HepG2 (cell line): ENCODE data around the gene WLS. TPM values are rescaled to one million over a fixed set of nuclear protein-coding genes. Genes with fewer than 3 reads are reported as not detected.

Source experiments
- ATAC-seq: fragments of 200-7000 bp; cut with Tn5 transposase; 3 replicates; pipeline ENCODE4 v1.9.1; 2020; ENCODE audit warnings: mild to moderate bottlenecking, moderate library complexity
- BruUV-seq: library from RNA; stranded (reverse); fragments of 400-500 nt; replicated peaks from 2 replicates; lab custom pipeline; 2021; lab: Mats Ljungman, UMichigan
- CTCF ChIA-PET: fragments of 300-600 bp; formaldehyde crosslinking; extraction: SDS; loops from one replicate; lab custom pipeline; 2021; ENCODE audit warnings: low total read pairs, inconsistent platforms, low intra/inter-chr PET ratio; lab: Yijun Ruan, JAX
- POLR2A ChIA-PET: fragments of 350-600 bp; sonication (Branson Sonifier 250); formaldehyde crosslinking; loops from one replicate; lab custom pipeline; 2020; ENCODE audit warnings: antibody characterized with exemption, inconsistent platforms; lab: Yijun Ruan, JAX
- DNase-seq: peaks from one replicate; pipeline ENCODE4 v3.0.0-alpha.2; 2015; ENCODE audit warnings: low spot score
- FAIRE-seq: peaks from 3 replicates; lab custom pipeline; 2011; peaks lifted over from hg19 to GRCh38; lab: Jason Lieb, UNC
- H2AFZ ChIP-seq: one replicate; pipeline ENCODE4 v1.6.1; 2011; ENCODE audit warnings: low read length, inconsistent platforms
- H3K27ac ChIP-seq: fragments of 300-600 bp; 3 replicates; pipeline ENCODE4 v1.8.0; 2011; ENCODE audit warnings: mixed run types, mild to moderate bottlenecking, mixed read lengths, low read length, inconsistent platforms; ENCODE audit not compliant: insufficient read depth; ENCODE audit errors: extremely low read length
- H3K27me3 ChIP-seq, 2 experiments: fragments of 200-600 bp in 1 of 2; 2 replicates in 1 of 2; 3 replicates in 1 of 2; pipeline versions ENCODE4 v1.6.0 to v1.8.0; 2011; ENCODE audit warnings: low read length in 2 of 2, mild to moderate bottlenecking in 2 of 2, moderate library complexity in 2 of 2, inconsistent platforms in 1 of 2; ENCODE audit not compliant: insufficient read depth in 2 of 2, control insufficient read depth in 1 of 2
- H3K36me3 ChIP-seq, 2 experiments: fragments of 200-600 bp in 1 of 2; replicated peaks in 1 of 2; 2 replicates in 1 of 2; 3 replicates in 1 of 2; pipeline versions ENCODE4 v1.5.1 to v1.8.0; 2011; ENCODE audit warnings: low read length in 2 of 2, inconsistent platforms in 1 of 2; ENCODE audit not compliant: insufficient read depth in 2 of 2, control insufficient read depth in 1 of 2
- H3K4me1 ChIP-seq: 2 replicates; pipeline ENCODE4 v1.5.1; 2012; ENCODE audit warnings: low read length, inconsistent platforms; ENCODE audit not compliant: insufficient read depth
- H3K4me2 ChIP-seq: 2 replicates; pipeline ENCODE4 v1.6.0; 2011; ENCODE audit warnings: low read depth, low read length, inconsistent platforms
- H3K4me3 ChIP-seq, 3 experiments: fragments of 200-600 bp in 1 of 3; sonication (generic), shearing (Covaris generic) in 1 of 3; replicated peaks in 1 of 3; 2 replicates each; pipeline ENCODE4 v1.5.1; 2011 to 2016; ENCODE audit warnings: low read length in 3 of 3, inconsistent platforms in 2 of 3, low read depth in 2 of 3, mild to moderate bottlenecking in 2 of 3, control low read depth in 1 of 3, mixed read lengths in 1 of 3; ENCODE audit not compliant: insufficient read depth in 1 of 3
- H3K79me2 ChIP-seq: one replicate; pipeline ENCODE4 v1.6.1; 2011; ENCODE audit warnings: low read length, inconsistent platforms; ENCODE audit not compliant: insufficient read depth
- H3K9ac ChIP-seq: 2 replicates; pipeline ENCODE4 v1.6.0; 2011; ENCODE audit warnings: mild to moderate bottlenecking, low read depth, low read length, inconsistent platforms; ENCODE audit not compliant: insufficient read depth
- H3K9me3 ChIP-seq: 2 replicates; pipeline ENCODE4 v1.5.1; 2012; ENCODE audit warnings: mild to moderate bottlenecking, low read length
- H4K20me1 ChIP-seq: 2 replicates; pipeline ENCODE4 v1.6.0; 2011; ENCODE audit warnings: inconsistent platforms, mild to moderate bottlenecking, low read length, moderate library complexity; ENCODE audit not compliant: insufficient read depth
- BCL6 ChIP-seq: IDR thresholded peaks from 2 replicates; pipeline ENCODE4 v1.6.1; 2016; ENCODE audit warnings: missing genetic modification reagents, missing compliant biosample characterization
- HMG20B ChIP-seq: conservative IDR thresholded peaks from 2 replicates; pipeline ENCODE4 v1.6.1; 2016; ENCODE audit warnings: missing genetic modification reagents, missing compliant biosample characterization
- NR2F1 ChIP-seq, 2 experiments: fragments of 450-650 bp in 1 of 2; formaldehyde crosslinking in 1 of 2; IDR thresholded peaks; 2 replicates each; pipeline versions ENCODE4 v1.5.0 to v1.6.1; 2016 to 2020; ENCODE audit warnings: mild to moderate bottlenecking in 1 of 2, missing compliant biosample characterization in 1 of 2, missing genetic modification reagents in 1 of 2, moderate library complexity in 1 of 2
- ZNF225 ChIP-seq: sonication (generic); formaldehyde crosslinking; IDR thresholded peaks from 2 replicates; pipeline ENCODE4 v1.4.0; 2020; ENCODE audit warnings: mild to moderate bottlenecking, missing genetic modification reagents
- WGBS: methylation state at CpG from one replicate; pipeline ENCODE4 v1.1.6; 2017; ENCODE audit warnings: low lambda C conversion rate; 5-methylcytosine and 5-hydroxymethylcytosine counted together
- in situ Hi-C: cut with HindIII; loops from 2 replicates; pipeline ENCODE4 v1.10.0; 2017; ENCODE audit warnings: low pct_unique_long_range_greater_than_20kb; ENCODE audit not compliant: extremely low pct_ligation_motif_present
- intact Hi-C: fragments of 100-400 bp; cut with micrococcal nuclease; formaldehyde crosslinking; loops from one replicate; pipeline ENCODE4 v1.10.0; 2022; ENCODE audit not compliant: unreplicated experiment
- microRNA counts: library from miRNA; unstranded; fragments of <30 nt; microRNA quantifications from one replicate; lab custom pipeline; 2015
- microRNA-seq: library from miRNA; unstranded; fragments of <30 nt; microRNA quantifications from one replicate; pipeline ENCODE4, GENCODE V29; 2020
- polyA plus RNA-seq, 8 experiments: library from polyadenylated mRNA; depleted of rRNA in 3 of 8; stranded (reverse) in 7 of 8; unstranded in 1 of 8; fragments of >200 nt; fragmentation: Illumina TruSeq in 4 of 8; extraction: Trizol in 4 of 8; gene quantifications; 2 replicates each; pipeline versions ENCODE4 v1.2.1 to v1.2.3, GENCODE V29; 2011 to 2016; ENCODE audit warnings: low read depth in 4 of 8, missing spikeins in 1 of 8, mixed read lengths in 1 of 8; ENCODE audit not compliant: insufficient read depth in 1 of 8
- small RNA-seq, 3 experiments: library from RNA; depleted of rRNA; stranded (forward); fragments of <200 nt; gene quantifications; one replicate each; pipeline ENCODE3, GENCODE V24; 2012; ENCODE audit warnings: low read depth in 2 of 3, low replicate concordance in 1 of 3; ENCODE audit not compliant: insufficient read length in 3 of 3, insufficient read depth in 2 of 3
- total RNA-seq, 5 experiments: library from RNA; depleted of rRNA; stranded (reverse); fragments of >200 nt; fragmentation: Illumina TruSeq; extraction: Trizol; gene quantifications; 2 replicates each; pipeline ENCODE4 v1.2.3, GENCODE V29; 2016; ENCODE audit warnings: low read depth in 1 of 5
- TF ChIP-seq, protein P1 (sequence below): sonication (generic); formaldehyde crosslinking; IDR thresholded peaks from 2 replicates; pipeline ENCODE4 v1.4.0; 2020; ENCODE audit warnings: missing genetic modification reagents

The WLS gene
- total and polyA plus RNA-seq, 2 of the 13 experiments (the other 11 are each of a cell fraction or from before 2014, with no cell fraction given) = not detected

DNA sequence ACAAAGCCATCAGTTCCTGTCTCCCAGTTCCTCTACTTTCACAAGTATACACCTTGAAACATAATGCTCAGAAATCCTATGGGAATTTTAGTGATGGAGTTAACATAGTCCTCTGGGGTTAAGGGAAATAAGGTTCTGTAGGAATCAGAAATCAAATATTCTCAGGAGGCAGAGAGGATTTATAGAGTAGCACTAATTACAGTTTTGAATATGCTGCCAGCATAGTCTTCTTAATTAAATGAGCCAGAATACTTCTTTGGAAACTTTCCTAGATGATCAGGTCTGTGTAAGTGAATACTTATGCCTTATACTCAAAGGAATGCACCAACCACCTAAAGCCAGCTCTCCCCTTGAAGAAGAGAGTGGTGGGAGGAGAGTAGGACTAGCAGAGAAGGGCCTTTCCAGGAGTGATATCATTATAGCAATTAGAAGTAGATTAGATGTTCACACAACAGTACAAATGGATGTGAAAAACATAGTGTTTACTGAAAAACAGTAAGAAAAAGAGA, 150.5 kb downstream of the WLS start:
- FAIRE-seq (no peak), DNase-seq (no peak), ATAC-seq (no peak)
- ChIA-PET POLR2A (no interaction called here), CTCF (no interaction called here)
- intact Hi-C loops (no loop called here), in situ Hi-C loops (no loop called here)
- Histone ChIP-seq H3K9ac (no peak overlapping the region), H3K4me3 (no peak overlapping the region), H3K79me2 (no peaks in the 10 kb centered on the region), H3K36me3 (no peaks in the 10 kb centered on the region), H3K27me3 (no peaks in the 10 kb centered on the region), H3K4me2 (no peak overlapping the region), H2AFZ (no peak overlapping the region), H4K20me1 (no peaks in the 10 kb centered on the region), H3K4me1 (no peaks in the 10 kb centered on the region), H3K9me3 (no peaks in the 10 kb centered on the region), H3K27ac (no peak overlapping the region)
- TF ChIP-seq NR2F1 (CRISPR knock-in tag; IDR thresholded peaks at IDR 0.05) (no peak), ZNF225 (no peak), BCL6 (CRISPR knock-in tag) (no peak)
- BruUV-seq = no TSS peak

- no peaks in the 10 kb centered on the region for H3K36me3 ChIP-seq
- H3K79me2 ChIP-seq = no peaks in the 10 kb centered on the region
- FAIRE-seq (no peak), DNase-seq (no peak), ATAC-seq (no peak)
- H3K27ac ChIP-seq = no peak overlapping the region
- ChIA-PET POLR2A (no interaction called here), CTCF (no interaction called here)
- BruUV-seq = no TSS peak
- no peak overlapping the region for H3K9ac ChIP-seq
- H3K4me3 ChIP-seq = no peak overlapping the region
- 0% methylated on average over 2 of the region's 2 CpGs for WGBS
- intact Hi-C loops = no loop called here
- no peaks in the 10 kb centered on the region for H3K27me3 ChIP-seq
- H2AFZ ChIP-seq = no peak overlapping the region
- no peaks in the 10 kb centered on the region for H4K20me1 ChIP-seq
- H3K4me1 ChIP-seq = no peaks in the 10 kb centered on the region
- no peaks in the 10 kb centered on the region for H3K9me3 ChIP-seq
- no peak overlapping the region for H3K4me2 ChIP-seq
- in situ Hi-C loops = no loop called here
- TF ChIP-seq HMG20B = no peak
- TF ChIP-seq, protein P1, sequence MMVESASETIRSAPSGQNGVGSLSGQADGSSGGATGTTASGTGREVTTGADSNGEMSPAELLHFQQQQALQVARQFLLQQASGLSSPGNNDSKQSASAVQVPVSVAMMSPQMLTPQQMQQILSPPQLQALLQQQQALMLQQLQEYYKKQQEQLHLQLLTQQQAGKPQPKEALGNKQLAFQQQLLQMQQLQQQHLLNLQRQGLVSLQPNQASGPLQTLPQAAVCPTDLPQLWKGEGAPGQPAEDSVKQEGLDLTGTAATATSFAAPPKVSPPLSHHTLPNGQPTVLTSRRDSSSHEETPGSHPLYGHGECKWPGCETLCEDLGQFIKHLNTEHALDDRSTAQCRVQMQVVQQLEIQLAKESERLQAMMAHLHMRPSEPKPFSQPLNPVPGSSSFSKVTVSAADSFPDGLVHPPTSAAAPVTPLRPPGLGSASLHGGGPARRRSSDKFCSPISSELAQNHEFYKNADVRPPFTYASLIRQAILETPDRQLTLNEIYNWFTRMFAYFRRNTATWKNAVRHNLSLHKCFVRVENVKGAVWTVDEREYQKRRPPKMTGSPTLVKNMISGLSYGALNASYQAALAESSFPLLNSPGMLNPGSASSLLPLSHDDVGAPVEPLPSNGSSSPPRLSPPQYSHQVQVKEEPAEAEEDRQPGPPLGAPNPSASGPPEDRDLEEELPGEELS (CRISPR knock-in tag) = no peak
Observed at GRCh38 chr1:68078647-68079046, 153.7 kb downstream of the WLS start.

MicroRNAs within 50 kb of the gene (microRNA counts, 767-probe panel; counts per million panel counts)
- microRNA hsa-miR-1262 (lab: Ali Mortazavi, UCI) = not detected

Small RNAs within 50 kb of the gene (microRNA-seq; reads per million reads assigned to microRNA genes)
- not detected for gene MIR1262

Small RNAs within 50 kb of the gene (small RNA-seq; reads per million reads assigned to genes)
- gene COX6B1P7 (0 reads per million in 3 experiments), gene MIR1262 (0 reads per million in 3 experiments)

Other genes starting within 250 kb of the WLS start
- gene DIRAS3, start 181.9 kb downstream of the WLS start, total RNA-seq (2016; rRNA removed; fragmentation: Illumina TruSeq; extraction: Trizol) = not detected in 2 replicates
- not detected in 2 replicates for gene DIRAS3, start 181.9 kb downstream of the WLS start, polyA plus RNA-seq (2011; rRNA removed)
- not detected in 2 replicates for gene RPE65, start 217.4 kb upstream of the WLS start, total RNA-seq (2016; rRNA removed; fragmentation: Illumina TruSeq; extraction: Trizol)
- gene RPE65, start 217.4 kb upstream of the WLS start, polyA plus RNA-seq (2011; rRNA removed) = not detected in 2 replicates